Hypothalamus (tissue), 51 donors: ENCODE data around the gene TMEM271.
A peak's percentile ranks its signal among the peaks of the same experiment; 100 is the strongest.

ENCODE experiments used
- DNase-seq, 51 donors: peaks; one replicate each; lab custom pipeline; 2025; lab: John Stamatoyannopoulos, UW

TMEM271 gene

DNA sequence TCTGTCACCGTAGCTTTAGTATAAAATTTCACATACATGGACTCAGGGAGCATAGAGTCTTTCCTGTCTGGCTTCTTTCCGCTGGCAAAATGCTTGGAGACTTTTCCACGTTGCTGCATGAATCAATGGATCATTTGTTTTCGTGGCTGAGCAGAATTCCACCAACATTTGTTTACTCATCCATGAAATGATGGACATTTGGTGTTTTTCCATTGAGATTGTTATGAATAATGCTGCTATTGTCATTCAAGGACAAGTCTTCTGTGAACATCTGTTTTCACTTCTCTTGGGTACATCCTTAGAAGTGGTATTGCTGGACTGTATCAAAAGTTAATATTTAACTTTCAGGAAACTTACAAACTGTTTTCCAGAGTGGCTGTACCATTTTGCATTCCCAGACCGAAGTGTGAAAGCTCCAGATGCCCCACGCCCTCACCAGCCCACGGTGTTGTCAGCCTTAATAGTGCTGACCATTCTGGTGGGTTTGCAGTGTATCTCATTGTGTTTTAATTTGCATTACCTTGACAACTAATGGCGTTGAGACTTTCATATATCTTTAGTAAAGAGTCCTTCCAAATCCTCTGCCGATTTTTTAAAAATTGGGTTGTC lies 5.8 kb upstream of the TMEM271 start:
- no peak for DNase-seq

DNA sequence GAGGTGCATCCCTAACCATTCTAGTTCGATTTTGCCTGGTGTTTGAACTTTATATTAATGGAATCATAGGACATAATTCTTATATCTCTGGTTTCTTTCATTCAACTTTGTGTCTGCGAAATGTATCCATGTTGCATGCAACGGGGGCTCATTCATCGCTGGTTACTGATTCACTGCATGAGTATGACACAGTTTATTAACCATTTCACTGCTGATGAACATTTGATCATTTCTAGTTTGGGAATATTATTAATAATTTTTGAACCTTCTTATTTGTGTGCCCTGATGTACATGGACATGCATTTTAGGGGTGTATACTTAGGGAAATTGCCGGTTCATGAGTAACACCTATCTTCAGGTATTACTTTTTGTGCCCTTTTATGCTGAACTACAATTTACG lies 5.1 kb upstream of the TMEM271 start:
- no peak for DNase-seq

DNA sequence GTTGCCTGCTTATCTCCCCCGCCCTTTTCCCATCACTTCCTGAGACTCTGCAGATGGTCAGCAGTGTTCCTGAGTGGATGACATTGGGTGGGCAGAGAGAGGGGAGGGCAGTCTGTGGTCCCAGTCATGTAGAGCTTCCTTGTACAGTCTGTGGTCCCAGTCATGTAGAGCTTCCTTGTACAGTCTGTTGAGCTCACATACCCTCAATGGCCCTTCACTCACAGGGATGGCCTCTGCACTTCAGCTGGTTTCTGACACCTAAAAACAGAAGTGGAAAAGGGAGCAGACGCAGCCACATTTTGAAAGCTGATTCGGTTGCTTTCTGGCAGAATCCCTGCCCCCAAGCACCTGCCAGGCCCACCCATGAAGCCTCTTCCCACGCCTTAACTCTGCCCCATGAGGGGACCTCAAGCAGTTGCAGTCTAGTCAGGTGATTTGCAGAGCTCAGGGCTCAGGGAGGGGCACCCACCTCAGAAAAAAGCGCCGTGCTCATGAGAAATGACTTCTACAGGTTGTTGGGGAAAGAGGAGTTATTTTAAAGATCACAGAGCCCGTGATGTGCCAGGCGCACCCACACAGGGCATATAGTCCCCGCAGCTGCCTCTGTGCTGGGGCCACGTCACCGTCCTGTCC lies 3.6 kb upstream of the TMEM271 start:
- peak in 2 of 51 donors; percentile 30 to 34 for DNase-seq

DNA sequence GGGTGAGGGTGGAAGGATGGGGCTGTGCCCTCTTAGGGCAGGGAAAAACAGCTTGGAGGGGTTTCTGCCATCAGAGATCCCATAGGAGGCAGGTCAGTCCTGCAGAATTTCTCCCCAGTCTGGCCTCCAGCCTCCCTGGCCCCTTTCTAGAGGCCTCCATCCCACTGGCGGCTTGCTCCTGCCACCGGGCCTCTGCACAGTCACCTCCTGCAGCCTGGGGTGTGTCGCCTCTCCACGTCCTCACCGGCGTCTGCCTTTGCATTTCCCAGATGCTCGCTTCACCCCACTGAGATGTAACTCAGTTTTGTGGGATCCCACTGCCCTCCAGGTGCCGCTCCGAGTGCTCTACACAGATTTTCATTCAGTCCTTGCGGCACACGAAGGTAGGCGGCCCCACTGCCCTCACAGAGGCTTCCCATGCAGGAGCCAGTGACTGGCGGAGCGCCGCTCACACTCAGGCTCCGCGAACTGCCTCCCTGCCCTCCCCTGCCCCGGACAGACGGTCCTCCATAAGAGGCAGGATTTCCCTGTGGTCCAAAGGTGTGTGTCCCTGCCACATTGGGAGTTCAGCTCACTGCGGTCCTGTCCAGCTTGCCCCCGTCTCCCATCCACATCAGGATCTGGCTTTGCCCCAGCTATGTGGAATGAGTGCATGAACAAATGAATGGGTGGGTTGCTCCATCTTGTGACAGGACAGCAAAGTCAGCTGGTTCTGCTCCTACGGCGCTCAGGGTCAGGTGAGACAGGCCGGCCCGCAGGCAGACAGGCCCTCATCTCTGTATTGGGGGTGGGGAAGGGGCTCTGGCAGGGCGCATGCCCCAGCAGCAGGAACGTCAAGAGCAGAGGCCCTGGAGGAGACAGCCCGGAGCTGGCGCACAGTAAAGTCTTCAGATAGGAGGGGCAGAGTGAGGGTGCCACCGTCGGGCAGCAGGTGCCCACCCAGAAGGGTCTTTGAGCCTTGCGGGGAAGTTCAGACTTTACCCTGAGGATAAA lies 2.7 kb upstream of the TMEM271 start:
- DNase-seq = peak in 1 of 51 donors; percentile 61

DNA sequence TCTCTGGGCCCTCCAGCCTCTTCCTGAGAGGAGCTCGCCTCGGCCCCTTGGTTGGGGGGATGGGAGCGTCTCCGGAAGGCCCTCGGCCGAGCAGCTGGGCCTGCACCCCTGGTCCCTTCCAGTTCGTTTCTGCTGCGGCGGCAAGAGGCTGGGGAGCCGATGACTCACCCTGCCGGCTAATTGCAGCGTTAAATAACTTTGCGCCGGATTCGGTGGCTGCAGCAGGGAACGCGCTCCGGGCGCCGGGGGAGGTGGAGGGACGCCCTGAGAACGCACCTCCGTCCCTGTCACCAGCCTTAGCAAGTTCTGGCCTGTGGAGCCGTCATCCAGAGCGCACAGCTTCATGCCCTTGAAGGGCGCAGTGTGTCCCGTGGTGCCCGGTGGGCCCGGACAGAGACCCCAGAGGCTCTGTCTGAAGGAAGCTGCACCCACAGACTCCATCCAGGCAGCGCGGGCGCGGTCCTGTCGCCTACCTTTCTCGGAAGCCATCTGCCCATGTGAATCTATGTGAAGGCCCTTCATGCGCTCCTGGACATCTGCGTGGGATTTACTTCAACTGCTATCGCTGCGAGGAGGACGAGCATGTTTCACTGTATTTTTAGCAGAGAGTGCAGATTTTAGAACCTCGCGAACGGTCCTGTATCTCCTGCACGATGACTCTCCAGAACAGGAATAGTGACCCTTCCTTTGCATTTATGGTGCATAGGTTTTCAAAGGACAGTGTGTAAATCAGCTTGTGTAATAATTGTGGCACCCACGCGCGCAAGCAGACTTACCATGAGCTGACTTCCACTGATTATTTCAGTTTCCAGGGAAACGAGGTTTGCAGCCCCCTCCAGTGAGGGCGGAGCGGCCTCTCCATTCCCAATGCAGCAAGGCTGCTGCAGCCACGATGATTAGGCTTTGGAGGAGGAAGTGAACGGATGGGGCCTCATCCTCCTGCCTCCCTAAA lies 1.7 kb upstream of the TMEM271 start:
- peak in 3 of 51 donors; percentile 26 to 74 (median 55) for DNase-seq

DNA sequence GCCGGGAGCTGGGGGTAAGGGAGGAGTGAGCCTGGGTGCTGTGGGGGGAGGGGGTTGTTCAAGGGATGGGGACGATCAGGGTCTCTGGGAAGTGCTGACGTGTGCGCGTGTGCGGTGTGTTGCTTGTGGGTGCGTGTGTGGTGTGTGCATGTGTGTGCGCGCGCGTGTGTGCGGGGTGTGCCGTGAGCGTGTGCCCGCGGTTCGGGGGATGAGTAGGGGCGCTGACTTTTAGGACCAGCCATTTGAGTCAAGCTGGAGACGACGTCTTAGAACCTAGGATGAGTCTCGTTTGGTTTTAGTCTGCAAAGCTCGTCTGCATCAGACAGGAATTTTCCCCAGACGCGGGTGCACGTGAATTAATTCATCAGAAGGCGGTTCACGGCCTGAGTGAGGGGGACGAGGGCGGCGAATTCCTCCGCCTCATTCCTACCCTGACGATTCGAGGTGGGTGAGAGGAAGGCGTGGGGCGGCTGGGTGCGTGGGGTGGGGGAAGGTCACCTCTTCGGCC lies 950 bp upstream of the TMEM271 start:
- DNase-seq = peak in 2 of 51 donors; percentile 55 to 74

DNA sequence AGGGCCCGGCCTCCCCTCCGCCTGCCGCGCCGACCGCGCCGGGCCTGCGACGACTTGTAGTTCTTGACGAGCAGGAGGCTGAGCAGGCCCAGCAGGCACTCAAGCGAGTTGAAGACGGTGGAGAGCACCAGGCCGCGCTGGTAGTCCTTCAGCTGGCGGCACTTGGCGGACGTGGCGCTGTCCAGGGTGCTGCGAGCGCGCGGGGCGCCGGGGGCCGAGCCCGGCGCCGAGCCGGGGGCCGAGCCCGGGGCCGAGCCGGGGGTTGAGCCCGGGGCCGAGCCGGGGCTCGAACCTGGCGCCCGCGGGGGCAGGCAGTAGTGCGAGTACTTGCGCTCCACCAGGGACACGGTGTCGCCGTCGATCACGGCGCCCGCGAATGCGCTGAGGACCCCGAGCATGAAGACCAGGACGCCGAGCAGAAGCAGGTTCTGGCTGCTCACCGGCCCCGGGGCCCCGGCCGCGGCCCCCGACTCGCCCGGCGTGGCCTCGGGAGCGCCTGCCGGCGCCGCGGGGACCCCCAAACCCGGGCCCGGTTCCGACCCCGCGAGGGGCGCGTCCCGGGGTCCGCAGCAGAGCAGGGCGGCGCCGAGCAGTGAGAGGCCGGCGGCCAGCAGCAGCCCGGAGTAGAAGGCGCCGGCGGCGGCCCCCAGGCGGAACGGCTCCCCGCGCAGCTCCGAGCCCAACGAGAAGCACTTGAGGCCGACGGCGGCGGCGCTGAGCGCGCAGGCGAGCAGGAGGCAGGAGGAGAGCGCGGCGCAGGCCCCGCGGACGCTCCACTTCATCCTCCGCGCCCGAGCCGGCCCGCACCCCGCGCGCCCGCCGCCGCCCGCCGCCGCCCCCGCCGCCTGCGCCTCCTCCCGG lies 584 bp downstream of the TMEM271 start:
- DNase-seq = peak in 1 of 51 donors; percentile 43

DNA sequence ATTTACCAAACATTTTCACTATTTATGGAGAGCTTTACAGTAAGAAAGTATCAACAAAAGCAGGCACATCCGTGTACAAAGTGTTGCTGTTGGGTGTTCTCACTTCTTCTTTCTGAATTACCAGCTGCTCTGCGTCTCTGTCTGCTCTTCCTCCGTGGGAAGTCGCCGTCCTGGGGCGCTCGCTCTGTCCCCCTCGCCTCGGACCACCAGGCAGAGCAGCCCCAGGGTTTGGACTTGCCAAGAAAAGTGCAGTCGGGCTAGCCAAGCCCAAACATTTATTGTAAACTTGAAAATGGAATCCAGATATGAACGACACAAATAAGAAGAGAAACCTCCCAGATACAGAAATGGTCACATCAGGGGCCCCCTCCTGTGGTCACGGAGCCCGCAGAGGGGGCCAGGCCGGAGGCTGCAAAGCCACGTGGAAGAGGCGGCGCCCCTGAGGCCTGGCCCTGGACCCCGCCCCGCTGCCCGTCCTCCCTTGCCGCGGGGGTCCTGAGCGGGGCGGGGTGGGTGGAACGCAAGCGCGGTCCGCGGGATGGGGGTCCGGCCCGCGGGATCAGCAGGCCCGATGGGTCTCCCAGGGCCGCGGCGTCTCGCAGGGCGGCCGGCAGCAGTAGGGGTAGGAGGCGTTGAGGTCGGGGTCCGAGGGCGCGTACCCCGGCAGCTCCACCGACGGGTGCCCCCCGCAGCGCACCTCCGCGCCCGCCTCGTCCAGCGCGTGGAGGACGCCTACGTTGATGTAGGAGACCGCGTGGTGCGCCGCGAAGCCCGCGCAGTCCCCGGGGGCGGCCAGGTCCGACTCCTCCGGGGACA lies 1.5 kb downstream of the TMEM271 start:
- no peak for DNase-seq

DNA sequence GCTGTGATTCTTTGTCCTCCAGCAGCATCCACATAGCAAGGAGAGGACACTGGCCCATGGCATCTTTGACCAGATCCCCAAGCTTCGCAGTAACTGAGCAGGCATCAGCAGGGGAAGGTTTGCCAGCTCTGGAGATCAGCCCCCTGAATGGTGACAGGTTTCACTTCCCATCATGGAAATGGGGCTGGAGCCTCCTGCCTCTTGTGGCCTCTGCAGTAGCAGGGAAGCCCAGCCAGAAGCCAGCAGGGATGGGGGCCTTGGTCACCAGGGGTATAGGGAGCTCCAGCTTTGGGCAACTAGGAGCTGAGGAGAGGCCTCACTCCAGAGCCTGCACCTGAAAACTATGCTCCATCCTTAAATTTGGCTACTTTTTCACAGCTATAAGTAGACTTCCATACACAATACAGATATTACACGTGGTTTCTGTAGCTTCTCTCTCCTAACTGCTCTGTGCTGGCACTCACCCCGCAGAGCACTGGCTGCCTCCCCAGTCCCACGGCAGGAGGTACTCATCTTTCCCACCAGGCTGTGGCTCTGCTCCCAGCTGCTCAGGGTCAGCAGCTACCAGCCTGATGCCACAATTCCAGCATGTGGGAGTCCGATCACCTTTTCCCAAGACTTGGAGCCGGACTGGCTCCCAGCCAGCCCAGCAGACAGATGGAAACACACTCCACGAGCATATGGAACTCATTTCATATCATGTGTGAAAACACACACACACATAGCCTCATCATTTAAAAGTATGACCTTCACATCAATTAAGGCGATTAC lies 2.8 kb downstream of the TMEM271 start:
- DNase-seq = no peak

DNA sequence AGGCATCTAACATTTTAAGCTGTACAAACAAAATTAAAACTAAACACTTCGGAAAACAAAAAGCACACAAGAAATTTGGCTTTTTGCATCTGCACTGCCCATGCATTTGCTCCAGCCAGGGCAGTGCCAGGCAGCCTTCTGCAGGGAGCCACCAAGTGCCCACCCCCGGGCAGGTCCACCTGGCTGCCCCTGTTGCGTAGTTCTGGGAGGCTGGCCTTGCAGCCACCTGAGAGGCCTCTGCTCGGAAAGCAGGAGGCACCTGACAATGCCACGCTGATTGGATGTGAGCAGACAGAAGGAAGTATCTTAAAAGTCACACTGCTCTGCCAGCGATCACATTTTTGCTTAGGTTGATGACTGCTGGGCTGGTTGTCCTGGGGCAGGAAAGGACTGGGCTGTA lies 3.5 kb downstream of the TMEM271 start:
- DNase-seq = no peak

DNA sequence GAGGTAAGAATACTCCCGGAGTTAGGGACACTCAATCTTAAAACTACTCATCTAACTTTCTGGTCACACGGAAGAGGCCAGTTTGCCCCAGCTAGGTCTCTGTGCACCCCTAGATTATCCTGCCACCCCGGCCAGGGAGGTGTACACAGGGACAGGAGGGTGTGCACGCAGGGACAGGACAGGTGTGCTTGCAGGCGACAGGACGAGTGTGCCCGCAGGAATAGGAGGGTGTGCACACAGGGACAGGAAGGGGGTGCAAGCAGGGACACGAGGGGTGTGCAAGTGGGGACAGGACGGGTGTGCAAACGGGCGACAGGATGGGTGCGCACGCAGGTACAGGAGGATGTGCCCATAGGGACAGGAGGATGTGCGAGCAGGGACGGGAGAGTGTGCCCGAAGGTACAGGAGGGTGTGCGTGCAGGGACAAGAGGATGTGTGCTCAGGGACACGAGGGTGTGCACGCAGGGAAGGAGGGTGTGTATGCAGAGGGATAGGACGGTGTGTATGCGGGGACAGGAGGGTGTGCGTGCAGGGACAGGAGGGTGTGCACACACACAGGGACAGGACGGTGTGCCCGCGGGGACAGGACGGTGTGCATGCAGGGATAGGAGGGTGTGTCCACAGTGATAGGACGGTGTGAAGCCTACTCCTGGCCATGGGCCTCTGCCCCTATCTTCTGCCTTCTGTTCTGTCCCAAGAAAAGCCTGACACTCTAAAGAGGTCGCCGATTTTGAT lies 4.1 kb downstream of the TMEM271 start:
- no peak for DNase-seq

DNA sequence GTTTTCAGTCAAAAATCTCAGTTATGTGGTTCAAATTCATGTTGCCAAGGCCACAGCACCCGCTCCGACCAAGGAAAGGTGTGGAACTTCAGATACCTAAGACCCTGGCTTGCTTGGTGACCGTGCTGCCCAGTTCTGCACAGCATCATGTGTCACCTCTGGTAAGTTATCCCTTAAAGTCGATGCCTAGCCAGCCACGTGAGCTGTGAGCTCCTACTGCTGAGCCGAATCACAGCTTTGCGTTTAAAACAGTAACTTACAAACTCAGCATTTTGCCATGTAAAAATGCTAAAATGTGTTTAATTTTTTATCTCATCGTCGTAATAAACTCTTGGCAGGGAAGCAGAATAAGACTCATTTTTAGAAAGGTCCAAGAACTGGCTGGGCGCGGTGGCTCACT lies 5.3 kb downstream of the TMEM271 start:
- no peak for DNase-seq

DNA sequence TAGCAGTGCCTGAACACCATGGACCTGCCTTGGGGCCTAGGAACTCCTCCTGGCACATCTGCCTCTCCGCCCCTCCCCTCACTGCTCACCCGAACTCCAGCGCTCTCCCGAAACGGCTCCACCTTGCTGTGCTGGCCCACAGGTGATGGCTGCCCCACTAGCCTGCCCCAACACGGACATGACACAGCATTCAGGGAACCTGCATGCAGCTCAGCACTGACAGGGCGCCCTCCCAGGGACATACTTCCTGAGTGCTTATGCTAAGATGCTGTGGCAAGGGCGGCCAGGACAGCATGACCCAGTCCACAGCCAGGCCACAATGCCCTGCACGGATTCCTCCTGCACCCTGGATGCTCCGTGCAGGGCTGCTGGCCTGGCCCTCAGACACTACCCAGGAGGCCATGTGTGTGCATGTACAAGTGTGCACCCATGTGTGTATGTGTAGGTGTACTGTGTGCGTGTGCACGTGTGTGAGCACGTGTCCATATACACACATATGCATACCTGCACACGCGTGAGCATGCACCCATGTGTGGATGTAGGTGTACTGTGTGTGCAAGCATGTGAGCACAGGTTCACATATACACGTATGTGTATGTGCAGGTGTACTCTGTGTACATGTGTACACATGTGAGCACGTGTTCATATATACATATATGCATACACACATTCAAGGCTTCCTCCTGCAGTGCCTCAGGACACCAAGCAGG lies 6.0 kb downstream of the TMEM271 start:
- no peak for DNase-seq

DNA sequence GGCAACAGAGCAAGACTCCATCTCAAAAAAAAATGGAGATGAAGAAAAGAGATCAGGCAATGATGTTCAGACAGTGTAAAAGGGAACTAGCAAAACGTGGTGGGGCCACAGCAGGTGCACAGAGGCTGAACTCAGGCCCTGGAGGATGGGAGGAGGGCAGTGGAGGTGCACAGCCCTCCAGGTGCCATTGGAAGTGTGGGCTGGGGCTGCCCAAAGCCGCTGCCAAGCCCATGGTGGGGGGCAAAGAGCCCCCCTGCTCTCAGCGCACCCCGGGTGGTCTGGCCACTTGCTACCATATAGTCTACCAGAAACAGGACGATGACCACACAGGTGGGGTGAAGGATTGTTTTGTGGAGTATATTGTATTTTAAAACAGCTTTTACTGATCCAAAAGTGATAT lies 7.1 kb downstream of the TMEM271 start:
- no peak for DNase-seq

DNA sequence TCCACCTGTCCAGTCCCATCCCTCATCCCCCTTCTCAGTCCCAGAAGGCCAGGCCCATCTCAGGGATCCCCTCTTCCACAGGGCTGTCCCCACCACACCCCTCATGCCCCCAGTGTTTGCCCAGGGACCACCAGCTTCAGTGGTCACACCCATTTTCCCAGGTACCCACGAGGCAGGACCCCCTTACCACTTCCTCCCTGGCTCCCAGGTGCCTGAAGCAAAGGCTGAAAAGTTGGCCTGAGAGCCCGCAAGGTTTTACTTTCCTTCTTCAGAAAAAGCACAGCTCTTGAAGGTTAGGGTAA lies 7.8 kb downstream of the TMEM271 start:
- no peak for DNase-seq
